ENCODE results near the gene MAPK11.

DNA sequence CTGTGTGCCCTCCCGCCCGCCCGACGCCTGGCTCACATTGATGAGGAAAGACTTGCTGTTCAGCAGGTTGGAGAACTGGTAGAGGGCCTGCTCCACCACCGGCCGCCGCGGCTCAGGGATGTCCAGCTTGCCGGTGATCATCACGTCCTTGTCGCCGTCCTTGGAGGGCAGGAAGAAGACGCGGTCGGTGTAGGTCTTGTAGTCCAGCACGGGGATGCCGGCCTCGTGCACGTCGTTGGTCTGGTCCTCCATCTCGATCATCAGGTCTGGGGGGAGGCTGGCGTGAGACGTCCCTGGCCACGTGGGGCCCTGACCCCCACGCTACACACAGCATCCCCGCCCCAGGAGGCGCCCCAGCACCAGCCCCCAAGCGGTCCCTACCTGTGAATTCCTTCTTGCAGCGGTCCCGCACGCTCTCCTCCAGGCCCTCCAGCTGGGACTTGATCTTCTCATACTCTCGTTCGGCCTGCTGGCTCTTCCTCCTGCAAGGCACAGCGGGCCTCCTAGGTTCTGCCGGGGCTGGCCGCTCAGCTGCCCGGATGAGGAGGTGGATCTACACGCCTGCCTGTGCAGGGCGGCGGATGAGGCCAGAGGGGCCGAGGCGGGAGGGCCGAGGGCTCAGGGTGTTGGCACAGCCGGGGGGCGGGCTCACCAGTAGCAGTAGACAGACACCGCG lies 10.7 kb upstream of the MAPK11 start:
- TF ChIP-seq, protein P1, sequence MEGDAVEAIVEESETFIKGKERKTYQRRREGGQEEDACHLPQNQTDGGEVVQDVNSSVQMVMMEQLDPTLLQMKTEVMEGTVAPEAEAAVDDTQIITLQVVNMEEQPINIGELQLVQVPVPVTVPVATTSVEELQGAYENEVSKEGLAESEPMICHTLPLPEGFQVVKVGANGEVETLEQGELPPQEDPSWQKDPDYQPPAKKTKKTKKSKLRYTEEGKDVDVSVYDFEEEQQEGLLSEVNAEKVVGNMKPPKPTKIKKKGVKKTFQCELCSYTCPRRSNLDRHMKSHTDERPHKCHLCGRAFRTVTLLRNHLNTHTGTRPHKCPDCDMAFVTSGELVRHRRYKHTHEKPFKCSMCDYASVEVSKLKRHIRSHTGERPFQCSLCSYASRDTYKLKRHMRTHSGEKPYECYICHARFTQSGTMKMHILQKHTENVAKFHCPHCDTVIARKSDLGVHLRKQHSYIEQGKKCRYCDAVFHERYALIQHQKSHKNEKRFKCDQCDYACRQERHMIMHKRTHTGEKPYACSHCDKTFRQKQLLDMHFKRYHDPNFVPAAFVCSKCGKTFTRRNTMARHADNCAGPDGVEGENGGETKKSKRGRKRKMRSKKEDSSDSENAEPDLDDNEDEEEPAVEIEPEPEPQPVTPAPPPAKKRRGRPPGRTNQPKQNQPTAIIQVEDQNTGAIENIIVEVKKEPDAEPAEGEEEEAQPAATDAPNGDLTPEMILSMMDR (IDR thresholded peaks at IDR 0.05; ENCODE audit: low read depth, low read length), result no peak
- TF ChIP-seq EZH2phosphoT487 (IDR thresholded peaks at IDR 0.05; ENCODE audit: low read depth), result no peak

Data from OCI-LY3 (cell line).